Spleen (tissue), 7 donors: ENCODE measurements around the gene NDUFS2.

ENCODE experiments used
- POLR2AphosphoS5 ChIP-seq, 3 donors: sonication (generic); formaldehyde crosslinking; IDR thresholded peaks; one replicate each; pipeline ENCODE4 v1.5.1; 2017; ENCODE audit warnings: antibody characterized with exemption in 3 of 3
- TF ChIP-seq, protein P1 (sequence below), 11 experiments: fragments of 200-600 bp in 7 of 11; fragments of 450-650 bp in 4 of 11; sonication (generic) in 4 of 11; IDR thresholded peaks in 8 of 11; conservative IDR thresholded peaks in 3 of 11; 1 replicate in 7 of 11; 2 replicates in 4 of 11; pipeline versions ENCODE4 v1.4.0 to v1.8.0; 2016 to 2021; ENCODE audit warnings: antibody characterized with exemption in 11 of 11, inconsistent platforms in 4 of 11, mild to moderate bottlenecking in 1 of 11
- donor health status: DM: no; HTN: no; CAD: no; lungs with moderate emphysema.
- donor health status: DM: no; HTN: no; CAD: no.
- donor health status: DM: no; HTN: no; CAD: no.

DNA sequence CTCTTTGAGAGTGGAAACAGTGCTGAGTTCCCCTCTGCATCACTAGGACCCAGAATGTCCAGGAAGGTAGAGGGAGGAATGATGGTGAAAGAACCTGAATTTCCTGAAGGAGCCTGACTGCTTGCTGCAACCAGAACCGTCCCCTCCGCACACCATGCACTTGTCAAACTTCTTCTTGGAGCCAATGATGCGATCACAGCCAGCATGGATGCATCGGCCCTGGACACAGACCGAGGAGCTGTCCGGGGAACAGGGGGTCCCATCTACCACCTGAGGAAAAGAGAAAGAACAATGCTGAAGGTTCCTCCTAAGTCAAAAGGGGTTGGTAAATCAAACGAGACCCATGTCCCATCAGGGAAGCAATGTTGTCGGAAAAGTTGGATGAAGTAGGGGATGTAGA lies 10.2 kb upstream of the NDUFS2 start:
- TF ChIP-seq, protein P1, sequence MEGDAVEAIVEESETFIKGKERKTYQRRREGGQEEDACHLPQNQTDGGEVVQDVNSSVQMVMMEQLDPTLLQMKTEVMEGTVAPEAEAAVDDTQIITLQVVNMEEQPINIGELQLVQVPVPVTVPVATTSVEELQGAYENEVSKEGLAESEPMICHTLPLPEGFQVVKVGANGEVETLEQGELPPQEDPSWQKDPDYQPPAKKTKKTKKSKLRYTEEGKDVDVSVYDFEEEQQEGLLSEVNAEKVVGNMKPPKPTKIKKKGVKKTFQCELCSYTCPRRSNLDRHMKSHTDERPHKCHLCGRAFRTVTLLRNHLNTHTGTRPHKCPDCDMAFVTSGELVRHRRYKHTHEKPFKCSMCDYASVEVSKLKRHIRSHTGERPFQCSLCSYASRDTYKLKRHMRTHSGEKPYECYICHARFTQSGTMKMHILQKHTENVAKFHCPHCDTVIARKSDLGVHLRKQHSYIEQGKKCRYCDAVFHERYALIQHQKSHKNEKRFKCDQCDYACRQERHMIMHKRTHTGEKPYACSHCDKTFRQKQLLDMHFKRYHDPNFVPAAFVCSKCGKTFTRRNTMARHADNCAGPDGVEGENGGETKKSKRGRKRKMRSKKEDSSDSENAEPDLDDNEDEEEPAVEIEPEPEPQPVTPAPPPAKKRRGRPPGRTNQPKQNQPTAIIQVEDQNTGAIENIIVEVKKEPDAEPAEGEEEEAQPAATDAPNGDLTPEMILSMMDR (IDR thresholded peaks at IDR 0.05 in 8 of 11, conservative IDR thresholded peaks at IDR 0.05 in 3 of 11) = no peak
- TF ChIP-seq POLR2AphosphoS5 (IDR thresholded peaks at IDR 0.05) = no peak
